DMS114 treated with DMSO at 0.1 percent for 48 hours (cell line): ENCODE measurements around the gene AEN.
"Not testable (repeated sequence)": the region's sequence is repeated elsewhere in the genome, so short reads cannot be mapped to it uniquely, and the experiment has no call there.

Experiments used
- DNase-seq: peaks from one replicate; lab custom pipeline; 2025; ENCODE audit not compliant: unreplicated experiment; lab: John Stamatoyannopoulos, UW

The AEN gene

DNA sequence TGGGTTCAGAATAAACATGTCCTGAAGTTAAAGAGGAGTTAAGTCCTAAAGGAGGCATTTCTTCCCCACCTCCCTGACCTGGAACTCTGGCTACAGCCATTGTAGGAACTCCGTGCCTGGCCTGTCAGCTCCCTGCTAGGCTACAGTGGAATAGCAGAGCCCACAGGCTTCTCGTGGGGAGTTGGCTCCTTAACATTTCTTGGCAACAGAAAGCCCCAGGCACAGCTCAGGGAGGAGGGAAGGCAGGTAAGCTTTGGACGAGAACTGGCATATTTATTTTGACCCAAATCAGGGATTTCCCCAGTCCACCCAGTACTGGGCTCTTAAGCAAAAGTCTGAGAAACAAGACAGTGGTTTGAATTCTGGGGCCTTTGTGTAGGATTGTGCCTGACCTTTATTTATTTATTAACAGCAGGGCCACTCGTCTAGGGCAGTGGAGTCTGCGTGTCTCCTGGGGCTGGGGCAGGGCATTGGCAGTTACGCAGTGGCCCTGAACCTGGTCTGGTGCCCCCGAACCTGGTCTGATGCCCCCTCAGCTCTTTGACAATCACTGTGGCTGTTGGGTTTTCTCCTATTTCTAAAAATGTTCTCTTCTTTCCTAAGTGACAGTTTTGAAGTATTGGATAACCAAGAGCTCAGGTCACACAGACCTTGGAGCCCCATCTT is 9.8 kb downstream of the AEN start:
- no peak for DNase-seq

DNA sequence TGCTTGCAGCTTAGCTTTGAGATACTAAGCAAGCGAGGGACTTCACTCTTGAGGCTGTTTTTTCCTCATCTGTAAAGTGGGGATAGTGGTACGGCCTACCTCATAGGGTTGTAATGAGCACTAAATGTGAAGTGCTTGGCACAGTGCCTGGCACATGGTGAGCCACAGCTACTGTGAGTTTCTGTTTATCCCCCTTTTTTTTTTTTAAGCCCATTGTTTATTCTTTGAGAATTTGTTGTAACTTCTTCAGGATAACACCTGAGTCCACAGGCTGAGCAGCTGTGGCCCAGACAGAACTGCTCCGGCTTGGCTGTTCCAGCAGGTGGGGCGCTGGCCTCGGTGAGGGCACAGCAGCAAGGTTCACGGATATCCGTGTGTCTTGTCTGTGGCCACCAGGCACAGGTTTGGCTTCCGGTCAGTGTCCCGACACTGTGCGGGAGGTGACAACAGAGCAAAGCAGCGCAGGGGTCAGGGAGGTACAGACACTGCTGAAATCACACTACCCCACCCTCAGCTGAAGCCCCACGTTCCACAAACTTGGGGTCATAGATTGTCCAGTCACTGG is 10.4 kb downstream of the AEN start:
- no peak for DNase-seq

DNA sequence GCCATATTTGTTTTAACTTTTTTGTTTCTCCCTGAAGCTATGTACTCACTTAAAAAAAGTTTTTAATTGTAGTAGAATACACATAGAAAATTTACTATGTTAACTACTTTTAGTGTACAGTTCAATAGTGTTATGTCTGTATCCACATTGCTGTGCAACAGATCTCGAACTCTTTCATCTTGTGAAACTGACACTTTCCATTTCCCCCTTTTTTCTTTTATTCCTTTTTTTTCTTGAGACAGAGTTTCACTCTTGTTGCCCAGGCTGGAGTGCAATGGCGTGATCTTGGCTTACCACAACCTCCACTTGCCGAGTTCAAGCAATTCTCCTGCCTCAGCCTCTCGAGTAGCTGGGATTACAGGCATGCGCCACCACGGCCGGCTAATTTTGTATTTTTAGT is 11.7 kb downstream of the AEN start:
- not testable (repeated sequence) for DNase-seq

DNA sequence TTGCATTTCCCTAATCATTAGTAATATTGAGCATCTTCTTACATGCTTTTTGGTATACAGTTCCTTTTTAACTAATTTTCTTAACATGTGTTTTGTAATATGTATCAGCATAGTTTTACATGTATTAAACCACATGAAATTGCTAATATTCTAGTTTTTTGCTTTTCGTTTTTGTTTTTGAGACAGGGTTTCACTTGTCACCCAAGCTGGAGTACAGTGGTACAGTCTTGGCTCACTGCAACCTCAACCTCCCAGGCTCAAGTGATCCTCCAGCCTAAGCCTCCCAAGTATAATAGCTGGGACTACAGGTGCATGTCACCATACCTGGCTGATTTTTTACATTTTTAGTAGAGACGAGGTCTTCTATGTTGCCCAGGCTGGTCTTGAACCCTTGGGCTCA is 13.3 kb downstream of the AEN start:
- no peak for DNase-seq

DNA sequence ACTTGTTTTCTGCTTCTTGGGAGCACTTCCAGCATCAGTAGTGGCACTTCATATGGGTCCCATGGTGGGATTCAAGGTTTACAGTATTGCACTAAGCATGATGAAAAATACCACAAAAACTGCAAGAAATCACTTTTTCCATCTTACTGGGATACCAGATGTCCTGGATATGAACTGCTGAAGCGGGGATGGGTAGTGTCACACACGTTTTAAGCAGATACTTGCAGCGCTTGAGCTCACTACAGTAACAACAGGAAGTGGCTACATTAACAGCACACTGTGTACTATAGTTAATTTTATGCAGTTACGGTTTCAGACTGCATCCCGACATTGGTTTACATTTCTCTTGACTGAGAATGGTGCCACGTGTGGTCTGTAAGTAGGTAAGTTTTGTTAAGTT is 14.2 kb downstream of the AEN start:
- no peak for DNase-seq

DNA sequence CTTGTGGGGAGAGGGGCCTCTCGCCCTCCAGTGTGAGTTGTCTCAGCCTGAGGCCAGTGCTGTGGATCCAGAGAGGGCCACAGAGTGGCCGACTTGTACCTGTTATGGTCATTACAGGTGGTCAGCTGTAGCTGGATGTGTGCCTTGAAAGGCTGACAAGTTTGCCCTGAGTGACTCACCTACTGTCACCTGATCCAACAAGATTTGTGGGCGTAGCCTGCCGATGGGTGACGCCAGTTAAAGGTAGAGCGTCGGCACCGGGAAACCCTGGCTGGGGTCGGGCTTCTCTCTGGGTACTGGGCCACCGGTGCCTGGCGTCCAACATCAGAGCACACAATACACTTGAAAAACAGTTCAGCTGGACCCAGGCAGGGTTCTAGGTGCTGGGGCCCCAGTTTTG is 14.9 kb downstream of the AEN start:
- DNase-seq, result no peak

DNA sequence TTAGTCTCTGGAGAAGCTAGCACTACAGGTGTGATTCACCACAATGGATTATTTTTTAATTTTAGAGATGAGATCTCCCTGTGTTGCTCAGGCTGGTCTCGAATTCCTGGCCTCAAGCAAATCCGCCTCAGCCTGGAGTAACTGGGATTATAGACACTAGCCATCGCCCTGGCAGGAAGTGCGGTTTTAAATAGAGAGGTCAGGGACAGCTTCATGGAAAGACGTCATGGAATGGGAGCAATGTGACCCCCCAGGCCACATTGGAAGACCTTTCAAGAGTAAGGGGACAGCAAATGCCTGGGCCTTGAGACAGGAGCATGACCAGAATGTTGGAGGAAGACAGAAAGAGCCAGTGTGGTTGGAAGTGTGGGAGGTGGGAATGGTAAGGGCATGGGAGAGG is 15.5 kb downstream of the AEN start:
- no peak for DNase-seq

DNA sequence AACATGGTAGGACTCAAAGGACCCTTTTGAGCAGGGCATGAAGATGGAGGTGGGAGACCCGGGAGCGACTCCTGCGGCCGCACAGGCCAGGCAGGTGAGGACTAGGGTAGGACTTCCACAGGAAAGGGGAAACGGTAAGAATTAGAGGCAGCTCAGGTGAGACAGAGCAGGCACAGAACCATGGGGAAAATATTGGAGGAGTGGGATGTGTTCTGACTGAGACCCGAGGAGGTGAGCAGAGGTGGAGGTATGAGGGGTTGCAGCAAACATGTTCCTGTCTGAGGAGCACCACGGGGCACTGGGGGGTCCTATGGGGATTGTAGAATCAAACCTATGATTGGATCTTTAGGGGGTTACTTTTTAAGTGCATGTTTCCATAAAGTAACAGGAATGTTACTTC is 16.3 kb downstream of the AEN start:
- DNase-seq, result no peak

DNA sequence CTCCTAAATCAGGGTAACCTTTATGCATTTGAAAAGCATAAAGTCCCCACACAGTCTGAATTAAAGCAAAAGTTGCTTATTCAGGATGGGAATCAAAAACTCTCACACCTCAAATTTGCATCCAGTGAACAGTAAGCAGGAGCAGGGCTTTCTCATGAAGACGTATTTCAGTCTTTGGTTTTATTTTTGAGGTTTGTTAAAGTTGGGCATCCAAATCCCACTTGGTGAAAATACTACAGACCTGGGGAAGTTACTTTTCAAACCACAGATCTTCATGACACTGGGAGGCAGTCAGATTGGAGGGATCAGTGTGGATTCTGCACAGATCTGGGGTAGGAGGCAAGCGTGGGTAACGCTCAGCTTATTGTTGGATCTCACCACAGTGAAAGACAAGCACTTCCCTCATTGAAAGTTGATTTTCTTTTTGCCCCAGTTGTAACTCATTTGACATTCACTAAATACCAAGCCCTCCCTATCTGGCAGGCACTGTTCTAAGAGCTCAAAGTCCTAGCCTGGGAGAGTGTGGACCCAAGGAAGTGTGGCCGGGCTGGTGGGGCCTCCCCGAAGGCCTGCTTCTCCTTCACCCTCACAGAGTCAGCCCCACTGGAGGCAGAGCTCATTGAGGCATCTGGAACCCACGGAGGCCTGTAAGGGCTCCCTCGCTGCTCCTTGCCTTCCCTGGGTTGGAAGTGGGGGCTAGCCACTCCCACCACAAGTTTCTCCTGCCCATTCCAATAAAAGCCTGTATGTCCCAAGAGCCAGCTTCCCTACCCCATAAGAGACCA is 16.9 kb downstream of the AEN start:
- no peak for DNase-seq

DNA sequence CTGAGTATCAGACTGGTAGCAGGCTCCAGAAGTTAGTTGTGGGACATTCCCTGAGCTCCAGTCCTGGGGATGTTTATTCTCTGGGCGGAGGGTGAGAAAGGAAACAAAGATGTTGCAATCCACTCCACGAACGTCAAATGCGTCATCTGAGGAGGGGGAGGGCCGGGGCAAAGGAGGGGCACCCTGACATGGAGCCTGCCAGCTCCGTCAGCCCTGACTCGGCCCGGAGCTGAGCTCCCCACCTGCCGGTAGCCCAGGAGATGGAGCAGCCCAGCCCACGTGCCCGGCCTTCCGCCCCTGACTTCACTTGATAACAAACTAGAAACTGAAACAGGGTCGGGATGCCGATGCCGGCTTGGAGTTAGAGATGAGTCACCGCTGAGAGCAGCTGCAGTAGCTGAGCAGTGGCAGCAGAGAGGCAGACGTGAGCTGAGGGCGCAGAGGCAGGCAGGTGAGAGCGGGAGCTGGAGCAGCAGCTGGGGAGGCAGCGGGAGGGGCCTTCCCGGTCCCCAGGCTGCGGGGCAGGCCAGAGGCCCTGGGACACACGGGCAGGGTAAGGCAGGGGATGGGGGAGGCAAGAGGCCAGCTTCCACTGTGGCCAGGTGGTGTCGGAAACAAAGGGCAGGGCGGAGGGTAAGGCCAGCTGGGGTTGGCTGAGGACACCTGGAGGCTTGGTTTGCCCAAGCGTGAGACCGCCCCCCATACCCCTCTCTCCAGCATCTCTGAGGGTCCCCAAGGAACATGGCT is 17.7 kb downstream of the AEN start, which contains the start of gene ISG20:
Gene ISG20 (plus strand): TSS at position 391 of the 747 bp plus-strand sequence. CDS start 351 bp downstream, at position 742.
- peak; percentile 41 for DNase-seq

DNA sequence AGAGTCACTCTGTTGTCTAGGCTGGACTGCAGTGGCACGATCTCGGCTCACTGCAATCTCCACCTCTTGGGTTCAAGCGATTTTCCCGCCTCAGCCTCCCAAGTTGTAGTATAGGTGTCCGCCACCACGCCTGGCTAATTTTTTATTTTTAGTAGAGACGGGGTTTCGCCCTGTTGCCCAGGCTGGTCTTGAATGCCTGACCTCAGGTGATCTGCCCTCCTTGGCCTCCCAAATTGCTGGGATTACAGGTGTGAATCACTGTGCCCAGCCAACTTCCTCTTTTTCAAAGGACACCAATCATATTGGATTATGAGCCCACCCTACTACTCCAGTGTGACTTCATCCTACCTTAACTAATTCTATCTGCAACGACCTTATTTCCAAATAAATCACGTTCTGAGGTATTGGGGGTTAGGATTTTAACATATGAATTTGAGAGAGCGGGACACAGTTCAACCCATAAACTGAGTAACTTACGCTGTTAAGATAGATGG is 20.9 kb downstream of the AEN start:
- DNase-seq, result no peak

DNA sequence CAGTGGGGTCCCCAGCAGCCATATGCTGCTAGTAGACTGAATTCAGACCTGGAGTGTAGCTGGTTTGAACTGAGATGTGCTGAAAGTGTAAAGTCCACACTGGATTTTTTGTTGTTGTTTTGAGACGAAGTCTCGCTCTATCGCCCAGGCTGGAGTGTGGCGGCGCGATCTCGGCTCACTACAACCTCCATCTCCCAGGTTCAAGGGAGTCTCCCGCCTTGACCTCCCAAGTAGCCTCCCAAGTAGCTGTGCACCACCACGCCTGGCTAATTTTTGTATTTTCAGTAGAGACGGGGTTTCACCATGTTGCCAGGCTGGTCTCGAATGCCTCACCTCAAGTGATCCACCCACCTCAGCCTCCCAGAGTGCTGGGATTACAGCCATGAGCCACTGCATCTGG is 21.4 kb downstream of the AEN start:
- DNase-seq, result not testable (repeated sequence)

DNA sequence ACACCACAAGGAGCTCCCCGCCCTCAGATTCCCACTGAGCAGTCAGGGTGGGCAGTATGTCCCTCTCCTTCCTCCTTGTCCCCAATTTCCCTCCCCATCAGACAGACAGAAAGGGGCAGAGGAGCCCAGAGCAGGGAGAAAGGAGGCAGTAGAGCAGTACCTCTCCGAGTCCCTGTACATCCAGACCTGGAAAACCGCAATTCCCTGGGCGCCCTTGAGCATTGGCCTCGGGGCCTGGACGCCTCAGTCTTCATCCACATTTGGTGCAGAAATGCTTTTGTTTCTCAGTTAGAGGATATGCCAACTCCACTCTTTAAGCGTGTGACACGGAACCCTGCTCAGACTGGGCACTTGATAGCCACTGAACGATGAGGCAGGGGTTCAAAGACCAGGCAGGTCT is 23.6 kb downstream of the AEN start:
- no peak for DNase-seq

DNA sequence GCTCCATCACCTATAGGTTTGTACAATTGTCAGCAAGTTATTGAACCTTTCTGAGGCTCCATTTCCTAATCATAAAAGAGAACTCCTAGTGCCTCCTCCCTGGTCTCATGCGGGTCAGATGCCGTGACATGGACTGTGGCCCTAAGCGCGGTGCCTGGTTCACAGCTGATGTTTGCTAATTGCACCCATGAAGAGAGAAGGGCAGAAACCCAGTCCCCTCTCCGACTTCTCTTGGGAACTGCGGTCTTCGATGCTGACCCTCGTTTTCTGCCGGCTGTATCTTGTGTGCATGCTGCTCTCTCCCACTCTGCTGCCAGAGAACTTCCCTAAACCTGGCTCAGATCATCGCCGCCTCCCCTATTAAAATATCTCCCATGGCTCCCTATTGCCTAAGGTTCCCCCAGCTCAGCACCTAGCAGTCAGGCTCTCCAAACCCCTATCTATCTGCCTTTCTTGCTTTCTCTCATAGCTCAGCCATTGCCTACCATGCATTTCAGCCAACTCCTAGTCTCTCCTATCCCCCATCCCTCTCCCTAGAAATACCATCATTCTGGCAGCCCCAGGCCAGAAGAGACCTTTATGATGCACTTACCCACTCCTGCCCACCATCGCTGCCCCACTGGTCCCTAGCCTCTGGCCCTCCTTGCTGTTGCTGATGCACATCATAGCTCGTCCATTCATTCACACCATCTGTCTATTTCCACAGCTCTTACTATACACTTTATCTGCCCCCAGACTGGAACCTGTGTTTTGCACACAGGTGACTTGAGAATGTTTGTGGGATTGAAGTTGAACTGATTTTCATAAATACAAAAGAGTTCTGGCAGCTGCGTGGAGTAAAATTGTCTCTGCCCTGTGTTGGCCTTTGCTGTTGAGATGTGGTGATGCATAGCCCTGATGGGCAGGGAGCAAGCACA is 24.3 kb downstream of the AEN start:
- DNase-seq, result no peak

DNA sequence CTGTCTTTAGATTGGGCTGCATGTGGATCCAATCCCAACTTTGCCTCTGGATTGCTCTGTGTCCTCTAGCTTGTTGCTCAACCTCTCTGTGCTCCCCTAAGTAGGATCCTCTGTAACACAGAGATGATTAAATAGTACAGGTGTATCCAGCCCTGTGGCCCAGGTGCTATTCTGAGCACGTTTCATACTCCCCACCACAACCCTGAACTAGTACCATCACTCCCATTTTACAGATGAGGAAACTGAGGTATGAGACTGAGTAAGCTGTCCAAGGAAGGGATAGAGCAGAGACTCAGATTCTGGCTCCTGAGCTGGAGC is 24.9 kb downstream of the AEN start:
- no peak for DNase-seq

DNA sequence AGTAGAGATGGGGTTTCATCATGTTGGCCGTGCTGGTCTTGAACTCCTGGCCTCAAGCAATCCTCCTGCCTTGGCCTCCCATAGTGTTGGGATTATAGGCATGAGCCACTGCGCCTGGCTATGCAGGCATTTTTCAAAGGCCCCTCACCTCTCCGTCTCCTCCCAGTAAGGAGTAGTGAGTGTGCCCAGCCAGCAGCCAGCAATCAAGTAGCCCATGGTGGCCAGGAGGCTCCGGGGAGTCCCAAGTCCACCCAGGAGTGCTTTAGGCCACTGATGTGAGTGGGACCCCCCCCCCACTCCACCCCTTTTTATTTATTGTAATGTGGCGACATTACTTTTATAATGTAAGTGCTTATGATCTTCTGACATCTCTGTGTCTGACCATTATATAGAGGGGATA is 25.8 kb downstream of the AEN start:
- no peak for DNase-seq

DNA sequence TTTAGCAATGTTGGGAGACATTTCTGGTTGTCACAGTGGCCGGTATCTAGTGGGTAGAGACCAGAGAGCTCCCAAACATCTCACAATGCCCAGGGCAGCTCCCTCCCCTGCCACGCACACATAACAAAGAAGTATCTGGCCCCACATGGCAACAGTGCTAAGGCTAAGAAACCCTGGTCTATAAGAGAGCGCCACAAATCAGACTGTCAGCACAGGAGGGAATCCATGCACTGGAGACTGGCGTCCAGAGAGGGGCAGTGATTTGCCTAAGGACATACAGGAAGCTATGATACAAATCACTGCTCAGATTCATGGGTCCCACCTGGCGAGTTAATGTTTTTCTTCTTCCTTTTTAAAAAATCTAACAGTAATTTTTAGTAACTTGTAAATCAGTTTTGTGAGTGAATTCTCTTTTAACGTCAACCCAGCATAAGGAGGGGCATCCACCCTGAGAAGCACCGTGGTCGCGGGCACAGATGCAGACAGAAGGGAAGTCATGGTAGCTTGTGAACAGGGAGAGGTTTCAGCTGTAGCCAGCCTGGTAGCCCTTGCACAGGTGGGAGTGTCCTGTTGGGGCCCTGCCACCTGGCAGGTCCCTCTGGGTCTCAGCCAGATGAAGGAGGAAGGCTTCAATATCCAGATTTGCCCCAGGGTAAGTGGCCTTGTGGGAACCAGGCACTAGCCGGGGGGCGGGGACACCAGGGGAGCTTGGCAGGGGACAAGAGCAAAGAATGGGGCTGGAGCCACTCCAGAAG is 26.4 kb downstream of the AEN start:
- DNase-seq, result no peak

DNA sequence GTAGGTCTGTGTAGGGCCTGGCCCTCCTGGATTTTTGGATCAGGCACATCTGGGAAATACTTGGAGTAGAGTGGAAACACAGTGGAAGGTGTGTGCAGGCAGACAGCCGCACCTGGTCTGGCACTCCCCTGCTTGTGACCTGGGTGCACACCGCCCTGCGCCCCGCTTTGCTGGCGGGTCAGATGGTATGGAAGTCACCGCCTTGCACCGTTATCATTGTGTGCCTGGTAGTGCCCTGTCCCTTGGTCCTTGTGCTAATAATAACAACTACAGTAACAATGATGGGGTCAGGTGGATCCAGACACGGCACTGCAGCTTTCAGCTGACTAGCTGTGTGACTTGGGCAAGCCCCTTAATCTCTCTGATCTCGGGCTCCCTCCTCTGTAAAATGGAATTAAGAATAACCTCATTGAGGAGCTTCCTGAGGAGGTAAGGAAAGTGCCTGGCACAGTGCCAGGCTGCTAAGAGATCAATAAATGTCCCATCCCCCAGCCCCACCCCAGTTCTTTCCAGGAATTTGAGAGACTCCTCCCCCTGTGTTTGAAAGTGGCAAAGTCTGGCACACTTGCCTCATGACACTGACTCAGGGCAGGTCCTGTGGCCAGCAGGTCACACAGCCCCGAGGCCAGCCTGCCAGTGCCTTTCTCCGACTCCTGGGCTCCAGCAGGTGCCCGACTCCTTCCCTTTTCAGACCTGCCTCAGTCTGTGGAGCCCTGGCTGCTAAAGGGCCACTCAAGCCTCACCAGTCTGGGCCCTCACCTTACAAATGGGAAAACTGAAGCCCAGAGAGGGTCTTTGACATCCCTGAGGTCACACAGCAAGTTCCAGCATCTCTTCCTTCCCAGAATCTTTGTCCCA is 27.4 kb downstream of the AEN start:
- no peak for DNase-seq

DNA sequence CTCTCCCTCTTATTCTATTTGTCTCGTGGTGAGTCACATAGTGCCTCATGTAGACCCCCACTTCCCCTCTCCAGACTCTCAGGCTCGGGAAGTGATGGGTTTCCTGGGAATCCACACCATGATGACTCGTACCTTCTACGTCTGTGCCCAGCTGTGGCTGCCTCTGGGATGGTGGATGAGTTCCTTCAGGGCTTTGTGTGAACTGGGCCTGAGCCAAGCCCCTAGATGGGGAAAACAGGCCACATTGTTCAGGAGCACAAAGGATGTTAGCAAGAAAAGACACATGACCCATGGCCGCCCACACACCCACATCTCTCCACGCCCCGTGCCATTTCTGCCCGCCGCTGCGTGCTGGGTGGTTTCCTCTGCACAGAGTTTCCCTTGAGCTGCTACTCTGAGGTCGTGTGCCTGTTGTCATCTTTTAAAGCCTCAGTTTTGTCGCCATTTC is 28.2 kb downstream of the AEN start:
- DNase-seq, result no peak
